HEK293 (cell line): ENCODE results near the gene CEP295NL.
A peak's percentile ranks its signal among the peaks of the same experiment; 100 is the strongest.

ENCODE experiments used
- KLF8 ChIP-seq: fragments of 450-650 bp; formaldehyde crosslinking; IDR thresholded peaks from 2 replicates; pipeline ENCODE4 v1.5.1; 2016; ENCODE audit warnings: missing biosample characterization, missing genetic modification characterization
- OVOL3 ChIP-seq: fragments of 450-650 bp; formaldehyde crosslinking; IDR thresholded peaks from 2 replicates; pipeline ENCODE4 v1.5.1; 2016; ENCODE audit warnings: missing biosample characterization, missing genetic modification characterization
- SP2 ChIP-seq: fragments of 450-650 bp; formaldehyde crosslinking; IDR thresholded peaks from 2 replicates; pipeline ENCODE4 v1.5.1; 2016; ENCODE audit warnings: missing biosample characterization, missing genetic modification characterization
- YY2 ChIP-seq: fragments of 450-650 bp; formaldehyde crosslinking; IDR thresholded peaks from 2 replicates; pipeline ENCODE4 v1.5.1; 2016; ENCODE audit warnings: missing biosample characterization, missing genetic modification characterization
- ZBTB21 ChIP-seq: fragments of 450-650 bp; formaldehyde crosslinking; IDR thresholded peaks from 2 replicates; pipeline ENCODE4 v1.5.1; 2017; ENCODE audit warnings: missing biosample characterization, missing genetic modification characterization
- ZBTB26 ChIP-seq: fragments of 450-650 bp; formaldehyde crosslinking; optimal IDR thresholded peaks from 2 replicates; pipeline ENCODE3; 2016; ENCODE audit warnings: missing biosample characterization, mild to moderate bottlenecking, missing genetic modification characterization
- ZBTB48 ChIP-seq: fragments of 450-650 bp; formaldehyde crosslinking; IDR thresholded peaks from 2 replicates; pipeline ENCODE4 v1.5.1; 2016; ENCODE audit warnings: missing biosample characterization, missing genetic modification characterization
- ZNF112 ChIP-seq: fragments of 450-650 bp; formaldehyde crosslinking; IDR thresholded peaks from 2 replicates; pipeline ENCODE4 v1.5.0; 2017; ENCODE audit warnings: missing biosample characterization, missing genetic modification characterization
- ZNF19 ChIP-seq: fragments of 450-650 bp; formaldehyde crosslinking; IDR thresholded peaks from 2 replicates; pipeline ENCODE4; 2016; ENCODE audit warnings: missing biosample characterization, missing genetic modification characterization, low read depth
- ZNF2 ChIP-seq: fragments of 450-650 bp; formaldehyde crosslinking; IDR thresholded peaks from 2 replicates; pipeline ENCODE4 v1.5.1; 2016; ENCODE audit warnings: missing biosample characterization, missing genetic modification characterization
- ZNF26 ChIP-seq: fragments of 450-650 bp; formaldehyde crosslinking; IDR thresholded peaks from 2 replicates; pipeline ENCODE4 v1.5.1; 2016; ENCODE audit warnings: missing biosample characterization, missing genetic modification characterization
- ZNF280C ChIP-seq: fragments of 450-650 bp; formaldehyde crosslinking; IDR thresholded peaks from 2 replicates; pipeline ENCODE4 v1.5.1; 2016; ENCODE audit warnings: missing biosample characterization, missing genetic modification characterization
- ZNF335 ChIP-seq: fragments of 450-650 bp; formaldehyde crosslinking; conservative IDR thresholded peaks from 2 replicates; pipeline ENCODE4 v1.5.1; 2016; ENCODE audit warnings: missing biosample characterization, missing genetic modification characterization
- ZNF341 ChIP-seq: fragments of 450-650 bp; formaldehyde crosslinking; IDR thresholded peaks from 2 replicates; pipeline ENCODE4; 2016; ENCODE audit warnings: low read depth, missing biosample characterization, missing genetic modification characterization
- ZNF354C ChIP-seq: fragments of 450-650 bp; formaldehyde crosslinking; IDR thresholded peaks from 2 replicates; pipeline ENCODE4 v1.5.1; 2016; ENCODE audit warnings: missing biosample characterization, missing genetic modification characterization, low read depth, borderline replicate concordance
- ZNF37A ChIP-seq: fragments of 450-650 bp; IDR thresholded peaks from 2 replicates; pipeline ENCODE4 v1.5.1; 2018; ENCODE audit warnings: missing biosample characterization, missing genetic modification characterization
- ZNF433 ChIP-seq: fragments of 450-650 bp; formaldehyde crosslinking; IDR thresholded peaks from 2 replicates; pipeline ENCODE4 v1.5.1; 2016; ENCODE audit warnings: missing biosample characterization, missing genetic modification characterization, low read depth
- ZNF501 ChIP-seq: fragments of 450-650 bp; formaldehyde crosslinking; IDR thresholded peaks from 2 replicates; pipeline ENCODE4 v1.5.1; 2016; ENCODE audit warnings: missing biosample characterization, missing genetic modification characterization
- ZNF580 ChIP-seq: fragments of 450-650 bp; formaldehyde crosslinking; IDR thresholded peaks from 2 replicates; pipeline ENCODE4 v1.5.1; 2016; ENCODE audit warnings: missing biosample characterization, missing genetic modification characterization
- ZNF624 ChIP-seq: fragments of 450-650 bp; formaldehyde crosslinking; IDR thresholded peaks from 2 replicates; pipeline ENCODE4 v1.5.1; 2017; ENCODE audit warnings: missing biosample characterization, missing genetic modification characterization
- ZNF76 ChIP-seq: fragments of 450-650 bp; formaldehyde crosslinking; IDR thresholded peaks from 2 replicates; pipeline ENCODE4; 2016; ENCODE audit warnings: low read depth, missing biosample characterization, missing genetic modification characterization, borderline replicate concordance
- ZNF777 ChIP-seq: fragments of 450-650 bp; formaldehyde crosslinking; IDR thresholded peaks from 2 replicates; pipeline ENCODE4 v1.5.1; 2017; ENCODE audit warnings: missing biosample characterization, missing genetic modification characterization, borderline replicate concordance
- ZNF843 ChIP-seq: fragments of 450-650 bp; formaldehyde crosslinking; IDR thresholded peaks from 2 replicates; pipeline ENCODE4 v1.5.1; 2016; ENCODE audit warnings: missing biosample characterization, missing genetic modification characterization
- ZSCAN30 ChIP-seq: fragments of 450-650 bp; IDR thresholded peaks from 2 replicates; pipeline ENCODE4 v1.5.1; 2018; ENCODE audit warnings: missing biosample characterization, mild to moderate bottlenecking, missing genetic modification characterization, moderate library complexity
- TF ChIP-seq, protein P1 (sequence below): fragments of 450-650 bp; formaldehyde crosslinking; IDR thresholded peaks from 2 replicates; pipeline ENCODE4 v1.5.0; 2017; ENCODE audit warnings: missing biosample characterization, missing genetic modification characterization, borderline replicate concordance
- TF ChIP-seq, protein P2 (sequence below): fragments of 450-650 bp; formaldehyde crosslinking; IDR thresholded peaks from 2 replicates; pipeline ENCODE4 v1.5.1; 2016; ENCODE audit warnings: missing biosample characterization, missing genetic modification characterization, low read depth
- TF ChIP-seq, protein P3 (sequence below): fragments of 450-650 bp; formaldehyde crosslinking; IDR thresholded peaks from 2 replicates; pipeline ENCODE4 v1.5.1; 2016; ENCODE audit warnings: missing biosample characterization, missing genetic modification characterization

Gene CEP295NL

DNA sequence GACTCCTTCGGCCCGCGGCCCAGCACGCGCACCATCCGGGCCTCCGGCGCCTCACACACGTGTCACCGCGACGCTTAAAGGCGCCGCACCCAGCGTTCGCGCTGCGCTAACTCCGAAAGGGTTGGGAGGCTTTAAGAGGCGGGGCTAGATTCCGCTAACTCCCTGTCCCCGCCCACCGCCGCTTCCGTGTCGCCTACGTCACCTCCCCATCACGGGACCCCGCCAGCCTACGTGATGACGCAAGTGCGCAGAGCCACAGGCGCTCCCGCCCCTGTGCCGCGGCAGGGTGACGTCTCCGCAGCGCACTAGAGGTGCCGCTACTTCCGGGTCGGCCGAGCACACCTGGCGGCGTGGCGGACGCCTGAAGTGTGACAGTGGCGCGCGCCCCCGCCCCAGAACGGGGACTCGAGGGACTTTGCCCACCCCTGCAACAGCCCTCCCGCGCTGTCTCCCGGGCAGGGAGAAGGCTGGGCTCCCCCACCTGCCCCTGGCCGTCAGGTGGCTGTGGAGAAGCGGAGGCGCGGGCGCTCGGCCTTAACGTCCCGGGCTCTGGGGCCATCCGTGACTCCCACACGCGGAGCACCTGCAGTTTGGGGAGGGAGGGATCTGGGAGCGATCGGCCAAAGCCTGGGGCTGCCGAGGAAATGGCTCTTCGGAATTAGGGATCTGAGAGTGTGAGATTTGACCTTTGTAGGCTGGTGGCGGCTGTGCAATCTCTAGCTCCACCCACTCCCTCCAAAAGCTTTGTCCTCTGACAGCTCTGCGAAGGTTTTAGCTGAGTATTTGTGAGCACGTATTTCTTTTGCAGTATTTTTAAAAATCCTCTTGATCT, 62.0 kb downstream of the CEP295NL start, which contains the start of gene USP36 (continued):
- TF ChIP-seq KLF8 (peak; percentile 98), ZNF19 (tag by site-specific recombination) (no peak), OVOL3 (peak; percentile 89), ZNF624 (tag by site-specific recombination) (no peak), ZBTB26 (tag by site-specific recombination) (peak; percentile 99), ZNF354C (tag by site-specific recombination) (no peak), ZNF26 (tag by site-specific recombination) (no peak), ZNF112 (tag by site-specific recombination) (no peak), ZNF37A (tag by site-specific recombination) (no peak), ZNF335 (tag by site-specific recombination) (peak; percentile 91), ZNF2 (tag by site-specific recombination) (peak; percentile 89; the same call in 1 of the 2 replicates), ZNF843 (tag by site-specific recombination) (peak; percentile 72), ZNF501 (peak; percentile 95), ZSCAN30 (tag by site-specific recombination) (0 out of 2 replicates have a peak, but pooled peaks have one; percentile 3), ZNF341 (tag by site-specific recombination) (peak; percentile 71), ZNF580 (tag by site-specific recombination) (no peak; the same call in 1 of the 2 replicates), YY2 (peak; percentile 51; the same call in 1 of the 2 replicates), ZBTB21 (tag by site-specific recombination) (peak; percentile 100), SP2 (tag by site-specific recombination) (peak; percentile 98), ZBTB48 (peak; percentile 93), ZNF777 (tag by site-specific recombination) (peak; percentile 39; the same call in 1 of the 2 replicates), ZNF76 (peak; percentile 74; the same call in 1 of the 2 replicates), ZNF280C (tag by site-specific recombination) (no peak), ZNF433 (no peak)
- TF ChIP-seq, protein P1, sequence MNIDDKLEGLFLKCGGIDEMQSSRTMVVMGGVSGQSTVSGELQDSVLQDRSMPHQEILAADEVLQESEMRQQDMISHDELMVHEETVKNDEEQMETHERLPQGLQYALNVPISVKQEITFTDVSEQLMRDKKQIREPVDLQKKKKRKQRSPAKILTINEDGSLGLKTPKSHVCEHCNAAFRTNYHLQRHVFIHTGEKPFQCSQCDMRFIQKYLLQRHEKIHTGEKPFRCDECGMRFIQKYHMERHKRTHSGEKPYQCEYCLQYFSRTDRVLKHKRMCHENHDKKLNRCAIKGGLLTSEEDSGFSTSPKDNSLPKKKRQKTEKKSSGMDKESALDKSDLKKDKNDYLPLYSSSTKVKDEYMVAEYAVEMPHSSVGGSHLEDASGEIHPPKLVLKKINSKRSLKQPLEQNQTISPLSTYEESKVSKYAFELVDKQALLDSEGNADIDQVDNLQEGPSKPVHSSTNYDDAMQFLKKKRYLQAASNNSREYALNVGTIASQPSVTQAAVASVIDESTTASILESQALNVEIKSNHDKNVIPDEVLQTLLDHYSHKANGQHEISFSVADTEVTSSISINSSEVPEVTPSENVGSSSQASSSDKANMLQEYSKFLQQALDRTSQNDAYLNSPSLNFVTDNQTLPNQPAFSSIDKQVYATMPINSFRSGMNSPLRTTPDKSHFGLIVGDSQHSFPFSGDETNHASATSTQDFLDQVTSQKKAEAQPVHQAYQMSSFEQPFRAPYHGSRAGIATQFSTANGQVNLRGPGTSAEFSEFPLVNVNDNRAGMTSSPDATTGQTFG = no peak
- TF ChIP-seq, protein P2, sequence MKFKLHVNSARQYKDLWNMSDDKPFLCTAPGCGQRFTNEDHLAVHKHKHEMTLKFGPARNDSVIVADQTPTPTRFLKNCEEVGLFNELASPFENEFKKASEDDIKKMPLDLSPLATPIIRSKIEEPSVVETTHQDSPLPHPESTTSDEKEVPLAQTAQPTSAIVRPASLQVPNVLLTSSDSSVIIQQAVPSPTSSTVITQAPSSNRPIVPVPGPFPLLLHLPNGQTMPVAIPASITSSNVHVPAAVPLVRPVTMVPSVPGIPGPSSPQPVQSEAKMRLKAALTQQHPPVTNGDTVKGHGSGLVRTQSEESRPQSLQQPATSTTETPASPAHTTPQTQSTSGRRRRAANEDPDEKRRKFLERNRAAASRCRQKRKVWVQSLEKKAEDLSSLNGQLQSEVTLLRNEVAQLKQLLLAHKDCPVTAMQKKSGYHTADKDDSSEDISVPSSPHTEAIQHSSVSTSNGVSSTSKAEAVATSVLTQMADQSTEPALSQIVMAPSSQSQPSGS (tag by site-specific recombination) = peak; percentile 99
- TF ChIP-seq, protein P3, sequence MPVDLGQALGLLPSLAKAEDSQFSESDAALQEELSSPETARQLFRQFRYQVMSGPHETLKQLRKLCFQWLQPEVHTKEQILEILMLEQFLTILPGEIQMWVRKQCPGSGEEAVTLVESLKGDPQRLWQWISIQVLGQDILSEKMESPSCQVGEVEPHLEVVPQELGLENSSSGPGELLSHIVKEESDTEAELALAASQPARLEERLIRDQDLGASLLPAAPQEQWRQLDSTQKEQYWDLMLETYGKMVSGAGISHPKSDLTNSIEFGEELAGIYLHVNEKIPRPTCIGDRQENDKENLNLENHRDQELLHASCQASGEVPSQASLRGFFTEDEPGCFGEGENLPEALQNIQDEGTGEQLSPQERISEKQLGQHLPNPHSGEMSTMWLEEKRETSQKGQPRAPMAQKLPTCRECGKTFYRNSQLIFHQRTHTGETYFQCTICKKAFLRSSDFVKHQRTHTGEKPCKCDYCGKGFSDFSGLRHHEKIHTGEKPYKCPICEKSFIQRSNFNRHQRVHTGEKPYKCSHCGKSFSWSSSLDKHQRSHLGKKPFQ (tag by site-specific recombination) = peak; percentile 51
